Retina (tissue), 1 donor: ENCODE results near the gene DNAJC12.
"Not testable (repeated sequence)": the region's sequence is repeated elsewhere in the genome, so short reads cannot be mapped to it uniquely, and the experiment has no call there.

Experiments
- DNase-seq: peaks from one replicate; pipeline ENCODE4 v3.0.0-alpha.2; 2016

Gene DNAJC12

GRCh38 chr10:67837541-67838314 lies at the start of gene DNAJC12:
TSS of gene DNAJC12 (minus strand) at chr10:67838188. CDS start at chr10:67838011, 177 bp downstream.
- peak; percentile 32 for DNase-seq

DNA sequence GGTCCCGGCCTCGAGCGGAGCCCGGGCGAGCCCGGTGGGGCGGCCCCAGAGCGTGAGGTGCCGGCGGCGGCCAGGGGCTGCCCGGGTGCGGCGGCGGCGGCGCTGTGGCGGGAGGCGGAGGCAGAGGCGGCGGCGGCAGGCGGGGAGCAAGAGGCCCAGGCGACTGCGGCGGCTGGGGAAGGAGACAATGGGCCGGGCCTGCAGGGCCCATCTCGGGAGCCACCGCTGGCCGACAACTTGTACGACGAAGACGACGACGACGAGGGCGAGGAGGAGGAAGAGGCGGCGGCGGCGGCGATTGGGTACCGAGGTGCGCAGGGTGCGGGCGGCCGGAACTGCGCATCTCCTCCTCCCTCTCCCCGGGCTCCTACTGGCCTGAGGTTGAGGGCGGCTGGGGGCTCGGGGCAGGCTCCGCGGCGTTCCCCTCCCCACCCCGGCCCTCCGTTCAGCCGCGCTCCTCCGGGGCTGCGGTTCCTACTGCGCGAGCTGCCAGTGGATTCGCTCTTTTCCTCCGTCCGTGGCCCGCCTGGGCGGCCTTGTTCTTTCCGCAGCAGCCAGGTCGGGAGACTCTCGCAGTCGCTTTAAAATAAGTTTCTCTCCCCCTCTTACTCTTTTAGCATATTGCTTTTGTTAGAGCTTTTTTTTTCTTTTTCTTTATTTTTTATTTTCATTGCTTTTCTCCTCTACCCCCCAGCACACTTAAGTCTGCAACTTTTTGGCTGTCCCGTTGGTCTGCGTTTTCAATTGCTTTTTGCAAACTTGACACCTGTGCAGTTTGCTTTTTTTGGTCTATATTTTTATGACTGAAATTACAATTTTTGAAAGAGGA lies 47.1 kb upstream of the DNAJC12 start:
- DNase-seq: peak; percentile 94

GRCh38 chr10:67884313-67884841 lies 46.4 kb upstream of the DNAJC12 start, which contains the start of gene SIRT1:
TSS of gene SIRT1 (plus strand) at chr10:67884656. CDS start at chr10:67884722, 66 bp downstream.
- peak; percentile 93 for DNase-seq

DNA sequence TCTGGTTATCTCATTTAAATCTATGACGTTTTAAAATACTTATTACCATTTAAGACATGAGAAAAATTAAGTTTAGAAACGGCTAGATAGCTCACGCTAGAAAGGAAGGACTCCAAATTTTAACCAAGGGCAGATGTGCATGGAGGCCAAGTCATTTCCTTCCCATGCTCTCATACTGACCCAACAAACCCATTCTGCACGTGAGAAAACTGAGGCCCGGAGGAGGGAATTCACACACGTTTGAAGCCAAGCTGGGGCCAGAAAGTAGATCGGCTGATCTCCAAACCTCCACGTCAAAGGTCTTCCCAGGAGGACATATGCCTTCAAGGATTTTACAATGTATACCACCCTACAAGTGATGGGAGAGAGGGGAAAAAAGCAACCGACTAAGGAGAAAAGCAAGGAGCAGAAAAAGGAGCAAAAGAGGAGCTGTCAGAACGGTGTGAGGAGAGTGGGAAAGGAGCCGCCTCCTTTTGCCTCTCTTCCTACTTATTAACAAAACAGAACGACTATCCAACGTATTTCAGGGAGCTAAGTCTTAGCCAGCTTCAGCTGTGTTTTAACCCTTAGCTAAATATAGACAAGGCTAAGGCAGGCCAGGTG lies 45.8 kb upstream of the DNAJC12 start:
- DNase-seq: no peak

DNA sequence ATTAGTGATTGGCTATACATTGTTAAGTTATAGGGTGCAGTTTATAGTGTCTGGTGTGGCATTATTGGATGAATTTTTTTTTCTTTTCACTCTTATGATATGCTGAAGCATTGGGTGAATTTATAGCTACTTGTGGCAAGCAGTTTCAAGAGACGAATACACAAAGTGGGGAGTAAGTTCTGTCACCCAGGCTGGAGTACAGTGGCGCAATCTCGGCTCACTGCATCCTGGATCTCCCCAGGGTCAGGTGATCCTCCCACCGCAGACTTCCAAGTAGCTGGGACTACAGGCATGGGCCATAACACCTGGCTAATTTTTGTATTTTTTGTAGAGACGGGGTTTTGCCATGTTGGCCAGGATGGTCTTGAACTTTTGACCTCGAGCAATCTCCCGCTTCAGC lies 40.1 kb upstream of the DNAJC12 start:
- no peak for DNase-seq

DNA sequence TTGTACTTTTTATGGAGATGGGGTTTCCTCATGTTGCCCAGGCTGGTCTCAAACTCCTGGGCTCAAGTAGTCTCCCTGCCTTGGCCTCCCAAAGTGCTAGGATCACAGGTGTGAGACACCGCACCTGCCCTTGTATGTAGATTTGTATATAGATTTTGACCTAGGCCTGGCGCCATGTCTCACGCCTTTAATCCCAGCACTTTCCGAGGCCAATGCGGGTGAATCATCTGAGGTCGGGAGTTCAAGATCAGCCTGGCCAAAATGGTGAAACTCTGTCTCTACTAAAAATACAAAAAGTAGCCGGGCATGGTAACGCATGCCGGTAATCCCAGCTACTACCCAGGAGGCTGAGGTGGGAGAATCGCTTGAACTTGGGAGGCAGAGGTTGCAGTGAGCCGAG lies 39.4 kb upstream of the DNAJC12 start:
- DNase-seq: not testable (repeated sequence)

DNA sequence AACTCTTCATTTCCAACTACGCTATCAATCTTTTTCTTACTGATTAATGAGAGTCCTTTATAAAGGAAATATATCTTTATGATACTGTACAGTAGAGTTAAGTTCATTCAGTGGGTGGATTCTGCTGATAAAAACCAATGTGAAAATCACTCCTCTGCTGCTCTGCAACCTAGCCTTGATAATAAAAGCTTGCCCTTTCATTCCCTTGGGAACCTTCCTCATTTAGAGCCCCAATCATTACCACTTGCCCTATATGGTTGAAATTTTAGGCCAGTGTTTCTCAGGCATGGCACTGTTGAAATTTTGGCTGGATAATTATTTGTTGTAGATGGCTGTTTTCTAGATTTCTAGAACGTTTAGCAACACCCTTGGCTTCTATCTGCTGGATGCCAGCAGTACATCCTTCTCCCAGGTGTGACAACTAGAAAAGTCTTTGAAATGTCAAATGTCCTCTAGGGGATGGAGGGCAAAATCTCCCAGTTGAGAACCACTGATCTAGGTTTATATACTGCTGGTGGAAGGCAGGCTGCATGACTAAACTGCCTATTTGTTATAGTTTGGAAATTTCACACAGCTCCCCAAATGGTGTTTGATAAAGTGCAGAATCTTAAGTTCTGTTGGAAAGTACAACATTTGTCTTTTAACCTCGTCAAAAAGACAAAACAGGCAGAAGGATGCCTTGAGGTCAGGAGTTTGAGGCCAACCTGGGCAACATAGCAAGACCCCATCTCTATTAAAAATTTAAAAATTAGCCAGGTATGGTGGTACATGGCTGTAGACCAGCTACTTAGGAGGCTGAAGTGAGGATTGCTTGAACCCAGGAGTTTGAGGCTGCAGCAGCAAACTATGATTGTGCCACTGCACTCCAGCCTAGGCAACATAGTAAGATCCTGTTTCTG lies 37.6 kb upstream of the DNAJC12 start:
- DNase-seq: no peak

- no peak for DNase-seq
Measured at GRCh38 chr10:67869996-67870395, 32.0 kb upstream of the DNAJC12 start.

DNA sequence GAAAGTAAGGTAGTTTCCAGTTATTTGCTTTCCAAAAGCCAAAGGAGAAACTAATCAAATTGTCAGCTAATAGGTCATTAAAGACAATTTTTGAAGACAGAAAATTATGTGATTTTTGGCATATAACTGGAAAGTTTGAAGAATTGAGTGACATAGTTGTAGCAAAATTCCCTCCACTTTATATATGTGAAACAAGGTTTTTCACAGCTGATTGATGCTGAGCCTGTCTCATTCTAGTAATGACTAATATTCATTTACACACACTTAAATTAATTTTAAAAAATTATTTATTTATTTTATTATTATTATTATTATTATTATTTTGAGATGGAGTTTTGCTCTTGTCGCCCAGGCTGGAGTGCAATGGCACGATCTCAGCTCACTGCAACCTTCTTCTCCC lies 30.1 kb upstream of the DNAJC12 start:
- DNase-seq: no peak

DNA sequence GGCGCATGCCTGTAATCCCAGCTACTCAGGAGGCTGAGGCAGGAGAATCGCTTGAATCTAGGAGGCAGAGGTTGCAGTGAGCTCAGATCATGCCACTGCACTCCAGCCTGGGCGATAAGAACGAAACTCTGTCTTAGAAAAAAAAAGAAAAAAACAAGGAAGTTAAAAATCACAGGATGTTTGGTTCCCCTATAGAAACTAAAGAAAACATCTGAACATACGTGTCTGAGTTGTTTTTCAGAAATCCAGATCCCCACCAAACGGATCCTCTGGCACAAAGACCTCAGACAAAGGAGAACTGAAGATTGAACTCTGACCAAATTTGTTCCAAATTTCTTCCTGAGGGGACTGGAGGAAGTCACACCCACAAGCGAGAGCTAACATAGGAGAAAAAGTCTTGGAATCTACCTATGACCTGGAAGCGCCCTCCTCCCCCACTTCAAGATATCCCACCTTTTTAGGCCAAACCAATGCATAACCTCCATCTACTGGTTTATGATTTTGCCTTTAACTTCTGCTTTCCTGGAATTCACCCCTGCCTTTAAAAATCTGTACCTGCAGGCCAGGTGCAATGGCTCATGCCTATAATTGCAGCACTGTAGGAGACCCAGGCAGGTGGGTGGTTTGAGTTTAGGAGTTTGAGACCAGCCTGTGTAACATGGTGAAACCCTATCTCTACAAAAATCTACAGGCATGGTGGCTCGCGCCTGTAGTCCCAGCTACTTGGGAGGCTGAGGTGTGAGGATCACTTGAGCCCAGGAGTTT lies 26.8 kb upstream of the DNAJC12 start:
- DNase-seq: no peak

GRCh38 chr10:67863094-67863493 lies 25.1 kb upstream of the DNAJC12 start:
- no peak for DNase-seq

DNA sequence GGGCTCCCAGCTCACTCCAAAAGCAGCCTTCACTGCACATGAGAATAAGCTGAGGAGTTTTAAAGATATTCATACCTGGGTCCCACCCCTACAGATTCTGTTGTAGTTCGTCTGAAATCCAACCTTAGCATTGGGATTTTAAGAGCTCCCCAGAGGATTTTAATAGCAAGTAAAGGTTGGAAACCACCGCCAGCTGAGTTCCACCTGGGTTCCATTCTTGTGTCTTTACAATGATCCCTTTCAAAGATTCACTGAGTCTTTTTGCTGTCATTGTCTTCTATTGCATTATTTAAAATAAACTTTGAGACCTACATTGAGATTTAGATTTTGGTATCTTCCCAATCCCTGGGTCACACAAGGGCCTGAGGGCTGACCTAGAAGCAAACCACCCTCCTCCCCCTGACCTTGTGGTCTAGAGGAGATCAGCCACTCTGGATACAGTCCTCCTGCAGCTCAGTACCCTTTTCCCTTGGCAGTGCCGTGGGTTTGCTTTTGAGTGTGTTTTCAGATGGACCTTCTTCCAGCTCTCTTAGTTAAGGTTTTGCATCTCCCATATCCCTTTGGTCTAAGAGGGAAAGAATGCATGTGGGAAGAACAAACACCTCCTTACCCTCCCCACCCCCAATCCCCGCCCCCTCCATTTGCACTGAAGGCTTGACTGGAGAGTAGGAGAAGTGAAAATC lies 23.9 kb upstream of the DNAJC12 start:
- DNase-seq: no peak

GRCh38 chr10:67858971-67859370 lies 21.0 kb upstream of the DNAJC12 start:
- DNase-seq: no peak

DNA sequence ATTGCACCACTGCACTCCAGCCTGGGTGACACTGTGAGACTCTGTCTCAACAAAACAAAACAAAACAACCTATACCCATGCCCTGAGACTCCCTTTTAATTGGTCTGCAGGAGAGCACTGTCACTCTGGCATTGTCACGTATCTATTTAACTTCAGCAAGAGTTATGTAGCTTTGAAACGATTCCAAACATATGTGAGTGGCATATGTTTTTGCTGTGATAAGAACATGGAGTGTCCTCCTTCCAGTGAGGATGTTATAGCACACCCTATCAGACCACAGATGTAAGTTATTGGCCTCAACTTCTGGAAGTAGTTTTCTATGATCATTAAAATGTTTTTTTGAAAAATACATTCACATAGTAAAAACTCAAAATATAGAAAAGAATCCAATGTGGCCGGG lies 15.5 kb upstream of the DNAJC12 start:
- DNase-seq: no peak

DNA sequence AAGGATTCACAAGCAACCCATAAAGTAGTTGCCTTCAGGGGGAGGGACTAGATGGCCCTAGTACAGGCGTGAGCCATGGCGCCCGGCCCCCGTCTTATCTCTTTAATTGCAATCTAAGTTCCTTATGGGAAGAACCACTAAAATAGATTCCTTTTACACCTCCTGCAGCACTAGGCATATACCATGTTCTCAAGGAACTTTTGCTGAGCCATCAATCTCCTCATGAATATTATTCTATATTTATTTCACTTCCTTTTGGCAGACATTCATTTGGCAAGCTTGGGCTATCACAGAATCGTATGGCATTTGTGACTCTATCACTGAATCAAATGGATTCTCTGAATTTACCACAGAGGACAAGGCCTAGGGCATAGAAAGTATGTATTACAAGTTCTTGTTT lies 14.8 kb upstream of the DNAJC12 start:
- no peak for DNase-seq

- no peak for DNase-seq
Measured at GRCh38 chr10:67851186-67851585, 13.2 kb upstream of the DNAJC12 start.

GRCh38 chr10:67849331-67850011 lies 11.5 kb upstream of the DNAJC12 start:
- DNase-seq: peak; percentile 93

DNA sequence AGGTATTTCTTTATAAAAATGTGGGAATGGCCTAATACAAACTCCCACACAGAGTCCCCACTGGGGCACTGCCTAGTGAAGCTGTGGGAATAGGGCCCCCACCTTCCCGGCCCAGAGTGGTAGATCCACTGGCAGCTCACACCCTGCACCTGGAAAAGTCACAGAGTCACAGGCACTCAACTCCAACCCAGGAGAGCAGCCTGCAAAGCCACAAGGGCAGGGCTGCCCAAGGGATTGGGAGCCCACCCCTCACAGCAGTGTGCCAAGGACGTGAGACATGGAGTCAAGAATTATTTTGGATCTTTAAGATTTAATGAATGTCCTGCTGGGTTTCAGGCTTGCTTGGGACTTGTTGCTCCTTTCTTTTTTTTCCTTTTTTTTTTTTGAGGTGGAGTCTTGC lies 5.3 kb upstream of the DNAJC12 start:
- no peak for DNase-seq

- DNase-seq: no peak
Measured at GRCh38 chr10:67841737-67842136, 3.7 kb upstream of the DNAJC12 start.

DNA sequence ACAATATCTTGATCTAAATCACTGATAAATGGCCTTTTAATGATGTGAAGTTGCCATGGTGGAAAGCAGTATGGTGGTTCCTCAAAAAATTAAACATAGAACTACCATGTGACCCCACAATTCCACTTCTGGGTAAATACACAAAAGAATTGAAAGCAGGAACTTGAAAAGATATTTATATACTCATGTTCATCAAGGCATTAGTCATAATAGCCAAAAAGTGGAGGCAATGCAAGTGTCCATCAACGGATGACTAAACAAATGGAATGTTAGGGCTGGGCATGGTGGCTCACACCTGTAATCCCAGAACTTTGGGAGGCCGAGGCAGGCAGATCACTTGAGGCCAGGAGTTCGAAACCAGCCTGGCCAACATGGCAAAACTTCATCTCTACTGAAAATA lies 2.0 kb upstream of the DNAJC12 start:
- DNase-seq: no peak
